Effector memory CD8-positive, alpha-beta T cell (primary cell): ENCODE measurements around the gene PDE10A.

Experiments
- ATAC-seq: fragments of 150-1000 bp; cut with Tn5 transposase; replicated peaks from 2 replicates; pipeline ENCODE4 v1.10.0; 2021; ENCODE audit warnings: mild to moderate bottlenecking, moderate library complexity
- DNase-seq, 3 experiments: peaks; one replicate each; pipeline ENCODE4 v3.0.0; 2021
- H3K27ac Mint-ChIP-seq, 2 donors: one replicate each; pipeline ENCODE4 v1.8.0; 2022; ENCODE audit warnings: mild to moderate bottlenecking in 2 of 2, mixed read lengths in 2 of 2, moderate library complexity in 2 of 2
- H3K27me3 Mint-ChIP-seq, 2 donors: one replicate each; pipeline ENCODE4 v1.8.0; 2022; ENCODE audit warnings: mixed read lengths in 2 of 2
- H3K36me3 Mint-ChIP-seq: one replicate; pipeline ENCODE4 v1.8.0; 2022; ENCODE audit warnings: mild to moderate bottlenecking, moderate library complexity, mixed read lengths; ENCODE audit not compliant: insufficient read depth
- H3K4me1 Mint-ChIP-seq, 2 donors: one replicate each; pipeline ENCODE4 v1.8.0; 2022; ENCODE audit warnings: low read depth in 2 of 2, mixed read lengths in 2 of 2
- H3K4me3 Mint-ChIP-seq, 2 donors: one replicate each; pipeline ENCODE4 v1.8.0; 2022; ENCODE audit warnings: mild to moderate bottlenecking in 2 of 2, mixed read lengths in 2 of 2, moderate library complexity in 2 of 2
- H3K9me3 Mint-ChIP-seq, 2 donors: one replicate each; pipeline ENCODE4 v1.8.0; 2022; ENCODE audit warnings: mixed read lengths in 2 of 2

PDE10A gene

DNA sequence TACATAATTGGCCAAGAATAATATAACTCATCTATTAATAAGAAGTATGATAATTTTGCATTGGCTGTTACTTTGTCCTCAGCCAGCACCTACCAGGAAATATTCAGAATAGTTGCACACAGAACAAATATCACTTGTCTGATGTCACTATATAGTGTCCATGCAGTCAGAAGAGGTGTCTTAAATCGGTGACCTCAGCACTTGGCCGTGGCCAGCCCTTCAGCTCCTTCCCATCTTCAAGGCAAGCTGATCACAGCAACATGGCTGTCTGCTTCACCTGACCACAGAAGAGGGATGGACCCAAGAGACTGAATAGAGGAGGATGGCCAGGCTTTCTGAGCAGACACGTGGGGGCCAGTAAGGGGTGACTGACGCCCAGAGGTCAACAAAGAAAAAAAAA lies 22.2 kb downstream of the PDE10A start:
- H3K36me3 Mint-ChIP-seq, result no peaks in the 10 kb centered on the region
- no peak overlapping the region for H3K4me3 Mint-ChIP-seq
- H3K27ac Mint-ChIP-seq, result no peak overlapping the region
- DNase-seq (no peak), ATAC-seq (no peak)
- H3K27me3 Mint-ChIP-seq, result peaks cover 0 to 7% of the 10 kb centered on the region in 2 donors
- peaks cover 0 to 2% of the 10 kb centered on the region in 2 donors for H3K9me3 Mint-ChIP-seq
- no peaks in the 10 kb centered on the region for H3K4me1 Mint-ChIP-seq

DNA sequence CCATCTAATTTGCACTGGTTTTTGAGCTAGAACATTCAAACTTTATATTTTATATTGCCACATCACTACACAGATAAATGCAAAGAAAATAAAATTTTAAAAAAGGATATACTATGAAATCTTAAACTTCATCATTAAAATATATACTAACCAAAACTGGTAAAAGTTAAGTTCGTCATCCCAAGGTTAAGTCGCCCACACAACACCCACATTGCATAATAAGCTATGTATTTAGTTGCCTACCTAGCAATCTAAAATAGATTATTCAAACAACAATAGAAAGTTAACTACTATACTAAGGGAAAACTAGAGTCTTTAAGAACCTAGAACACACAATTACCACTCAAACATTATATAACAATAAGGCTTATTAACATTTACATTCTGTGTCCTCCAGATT lies 24.5 kb downstream of the PDE10A start:
- Mint-ChIP-seq H3K4me1 (no peaks in the 10 kb centered on the region), H3K36me3 (no peaks in the 10 kb centered on the region), H3K27me3 (peaks cover 0 to 11% of the 10 kb centered on the region in 2 donors), H3K9me3 (peaks cover 0 to 2% of the 10 kb centered on the region in 2 donors), H3K4me3 (no peak overlapping the region), H3K27ac (no peak overlapping the region)
- DNase-seq (no peak), ATAC-seq (no peak)

DNA sequence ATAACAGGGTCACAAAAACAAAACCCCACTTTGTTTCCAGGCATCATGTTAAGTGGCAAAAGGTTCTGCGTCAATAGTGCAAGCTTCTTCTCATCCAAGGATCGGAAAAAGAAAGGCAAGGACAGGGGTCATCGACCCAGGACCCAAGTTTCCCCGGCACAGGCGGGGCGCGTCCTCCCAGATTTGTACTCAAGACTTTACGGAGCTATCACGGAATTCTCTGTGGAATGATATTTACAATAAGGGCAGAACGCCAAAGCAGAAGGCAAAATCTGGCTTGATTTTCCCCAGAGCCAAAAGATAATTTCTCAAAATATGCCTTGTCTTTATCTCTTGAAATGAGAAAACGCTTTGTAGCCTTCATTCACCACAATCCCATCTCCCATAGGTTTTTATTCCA lies 25.5 kb downstream of the PDE10A start:
- no peak for DNase-seq
- H3K9me3 Mint-ChIP-seq, result peaks cover 0 to 2% of the 10 kb centered on the region in 2 donors

DNA sequence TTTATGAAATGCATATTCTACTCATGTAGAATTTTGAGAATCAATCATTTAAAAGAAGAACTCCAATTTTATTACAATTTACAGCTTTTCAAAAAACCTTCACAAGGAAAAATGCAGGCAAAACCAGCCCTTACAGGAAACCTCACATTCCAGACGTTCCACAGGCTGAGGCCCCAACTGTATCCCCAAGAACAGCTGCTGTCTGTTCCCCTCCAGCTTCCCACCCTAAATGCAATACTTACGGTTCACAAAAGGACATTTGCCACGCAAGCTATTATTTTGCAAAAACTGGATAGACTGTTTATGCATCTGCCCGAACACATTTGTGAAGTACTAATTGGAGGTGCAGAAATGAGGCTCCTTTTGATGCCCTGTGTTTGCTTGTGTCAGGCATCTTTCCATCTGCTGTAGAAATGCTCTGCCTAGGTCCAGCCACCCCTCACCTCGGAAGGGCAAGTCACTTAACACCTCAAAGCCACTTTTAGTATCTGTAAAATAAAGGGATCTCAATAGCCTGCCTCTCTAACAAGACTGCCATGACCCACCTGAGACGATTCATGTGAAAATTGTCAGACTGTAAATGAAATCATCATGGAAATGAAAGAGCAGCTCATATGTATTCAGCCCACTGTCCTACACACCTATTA lies 26.5 kb downstream of the PDE10A start:
- Mint-ChIP-seq H3K4me1 (no peaks in the 10 kb centered on the region), H3K4me3 (no peak overlapping the region), H3K9me3 (no peaks in the 10 kb centered on the region), H3K27me3 (peaks cover 9 to 18% of the 10 kb centered on the region in 2 donors), H3K27ac (no peak overlapping the region), H3K36me3 (no peaks in the 10 kb centered on the region)
- no peak for DNase-seq
- ATAC-seq, result no peak

More for the DNA sequence above, 25.5 kb downstream of the PDE10A start:
- peaks cover 8 to 18% of the 10 kb centered on the region in 2 donors for H3K27me3 Mint-ChIP-seq
- H3K27ac Mint-ChIP-seq, result no peak overlapping the region
- ATAC-seq, result no peak
- no peak overlapping the region for H3K4me3 Mint-ChIP-seq
- no peaks in the 10 kb centered on the region for H3K36me3 Mint-ChIP-seq
- H3K4me1 Mint-ChIP-seq, result no peaks in the 10 kb centered on the region

DNA sequence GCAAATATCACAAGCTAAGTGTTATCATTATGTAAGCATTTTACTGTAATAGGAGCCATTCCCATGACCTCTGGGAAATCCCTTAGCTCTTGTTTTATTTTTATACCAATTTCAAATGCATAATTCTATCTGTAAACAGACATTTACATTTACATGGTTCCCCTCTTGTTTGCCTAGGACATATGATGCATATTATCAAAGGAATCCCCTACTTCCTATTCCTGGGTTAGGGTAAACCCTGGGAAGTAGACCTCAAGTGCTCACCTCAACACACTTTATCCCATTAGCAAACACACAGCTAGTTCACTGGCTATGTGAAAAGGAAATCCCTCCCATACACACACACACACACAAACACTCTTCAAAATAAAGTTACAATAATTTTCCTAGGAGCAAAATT lies 27.1 kb downstream of the PDE10A start:
- no peak overlapping the region for H3K27ac Mint-ChIP-seq
- no peaks in the 10 kb centered on the region for H3K4me1 Mint-ChIP-seq
- H3K27me3 Mint-ChIP-seq, result peaks cover 9 to 18% of the 10 kb centered on the region in 2 donors
- ATAC-seq (no peak), DNase-seq (no peak)
- no peaks in the 10 kb centered on the region for H3K9me3 Mint-ChIP-seq
- no peak overlapping the region for H3K4me3 Mint-ChIP-seq
- H3K36me3 Mint-ChIP-seq, result no peaks in the 10 kb centered on the region

GRCh38 chr6:165634101-165634880 lies 28.8 kb downstream of the PDE10A start:
- Mint-ChIP-seq H3K4me1 (no peaks in the 10 kb centered on the region), H3K36me3 (no peaks in the 10 kb centered on the region), H3K27me3 (peaks cover 9 to 18% of the 10 kb centered on the region in 2 donors), H3K4me3 (no peak overlapping the region), H3K27ac (no peak overlapping the region), H3K9me3 (peaks cover 0 to 2% of the 10 kb centered on the region in 2 donors)
- DNase-seq, result no peak
- no peak for ATAC-seq

DNA sequence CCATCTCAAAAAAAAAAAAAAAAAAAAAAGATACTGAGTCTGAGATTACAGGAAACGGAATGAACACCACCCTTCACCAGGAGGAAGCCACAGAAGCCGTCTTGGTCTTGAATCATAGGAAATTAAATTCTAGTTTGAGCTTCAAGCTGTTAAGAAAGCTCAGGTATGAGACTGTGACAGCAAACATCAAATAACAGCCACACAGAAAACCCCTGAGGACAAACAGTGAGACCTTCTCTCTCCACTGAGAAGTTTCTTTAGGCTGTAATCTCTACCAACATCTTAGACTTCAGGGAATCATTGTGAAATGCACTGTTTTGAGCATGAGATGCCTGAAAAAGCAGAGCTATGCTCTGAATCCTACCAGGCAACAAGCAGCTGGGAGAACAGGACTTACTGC lies 30.8 kb downstream of the PDE10A start:
- peaks cover 0 to 2% of the 10 kb centered on the region in 2 donors for H3K9me3 Mint-ChIP-seq
- DNase-seq, result no peak
- H3K27ac Mint-ChIP-seq, result no peak overlapping the region
- H3K27me3 Mint-ChIP-seq, result peaks cover 9 to 12% of the 10 kb centered on the region in 2 donors
- peaks cover 2% of the 10 kb centered on the region for H3K36me3 Mint-ChIP-seq
- ATAC-seq, result no peak
- H3K4me1 Mint-ChIP-seq, result no peaks in the 10 kb centered on the region
- H3K4me3 Mint-ChIP-seq, result no peak overlapping the region

- no peak for DNase-seq
- Mint-ChIP-seq H3K9me3 (peaks cover 0 to 2% of the 10 kb centered on the region in 2 donors), H3K4me1 (no peaks in the 10 kb centered on the region), H3K4me3 (no peak overlapping the region), H3K36me3 (peaks cover 2% of the 10 kb centered on the region), H3K27ac (no peak overlapping the region), H3K27me3 (peaks cover 9 to 12% of the 10 kb centered on the region in 2 donors)
- no peak for ATAC-seq
These were observed 32.5 kb downstream of the PDE10A start for GRCh38 chr6:165630544-165630953.

DNA sequence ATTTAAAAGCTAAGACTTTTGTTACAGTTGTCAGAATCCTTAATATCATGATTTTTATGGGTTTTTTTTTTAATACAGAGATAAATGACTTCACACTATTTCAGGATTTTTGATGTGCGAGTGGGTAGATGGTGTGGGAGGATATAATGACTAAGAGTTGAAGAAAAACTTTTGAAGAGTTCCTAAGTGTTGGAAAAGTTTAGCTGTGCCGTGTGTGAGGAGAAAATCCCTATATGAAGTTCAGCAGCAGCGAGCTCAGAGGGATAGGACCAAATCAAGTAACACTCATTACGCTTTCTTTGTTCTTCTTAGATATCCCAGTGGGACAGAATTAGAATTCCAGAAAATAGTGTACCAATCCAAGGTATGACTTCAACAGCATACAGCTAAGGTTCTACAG lies 34.1 kb downstream of the PDE10A start:
- Mint-ChIP-seq H3K27ac (no peak overlapping the region), H3K27me3 (peaks cover 9 to 11% of the 10 kb centered on the region in 2 donors), H3K4me3 (no peak overlapping the region), H3K4me1 (no peaks in the 10 kb centered on the region), H3K9me3 (peaks cover 8 to 12% of the 10 kb centered on the region in 2 donors), H3K36me3 (peaks cover 2% of the 10 kb centered on the region)
- ATAC-seq, result no peak
- no peak for DNase-seq

- peaks cover 11 to 15% of the 10 kb centered on the region in 2 donors for H3K9me3 Mint-ChIP-seq
- DNase-seq, result no peak
- H3K4me3 Mint-ChIP-seq, result no peak overlapping the region
- H3K4me1 Mint-ChIP-seq, result no peaks in the 10 kb centered on the region
- ATAC-seq, result no peak
- no peak overlapping the region for H3K27ac Mint-ChIP-seq
- H3K27me3 Mint-ChIP-seq, result peaks cover 0 to 8% of the 10 kb centered on the region in 2 donors
- peaks cover 2% of the 10 kb centered on the region for H3K36me3 Mint-ChIP-seq
These were observed 35.7 kb downstream of the PDE10A start for GRCh38 chr6:165627366-165627765.

DNA sequence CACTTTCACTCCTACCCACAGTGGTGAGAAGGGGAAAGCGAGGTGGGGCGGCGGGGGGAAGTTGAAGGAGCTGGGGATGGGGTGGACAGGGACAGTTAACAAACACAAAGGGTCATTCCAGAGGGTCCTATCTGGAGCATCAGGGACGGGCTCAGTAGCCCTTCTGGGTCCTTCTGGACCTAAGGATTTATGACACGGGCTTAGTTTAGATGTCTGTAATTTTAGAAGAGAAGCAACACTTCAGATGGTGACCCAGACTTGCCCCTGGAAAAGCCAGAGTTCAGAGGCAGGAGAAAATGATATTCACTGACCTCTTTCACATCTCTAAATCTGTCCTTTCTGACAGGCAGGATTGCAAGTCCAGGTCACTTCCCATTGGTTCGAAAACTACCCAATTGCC lies 36.3 kb downstream of the PDE10A start:
- no peak for DNase-seq
- Mint-ChIP-seq H3K27ac (no peak overlapping the region), H3K9me3 (peaks cover 11 to 15% of the 10 kb centered on the region in 2 donors), H3K36me3 (peaks cover 2% of the 10 kb centered on the region), H3K27me3 (peaks cover 0 to 8% of the 10 kb centered on the region in 2 donors), H3K4me1 (no peaks in the 10 kb centered on the region), H3K4me3 (no peak overlapping the region)
- no peak for ATAC-seq

GRCh38 chr6:165624871-165625639 lies 38.0 kb downstream of the PDE10A start:
- H3K4me1 Mint-ChIP-seq, result no peaks in the 10 kb centered on the region
- ATAC-seq (no peak), DNase-seq (no peak)
- peaks cover 0 to 8% of the 10 kb centered on the region in 2 donors for H3K27me3 Mint-ChIP-seq
- peaks cover 2% of the 10 kb centered on the region for H3K36me3 Mint-ChIP-seq
- H3K9me3 Mint-ChIP-seq, result peaks cover 9 to 15% of the 10 kb centered on the region in 2 donors
- H3K27ac Mint-ChIP-seq, result no peak overlapping the region
- no peak overlapping the region for H3K4me3 Mint-ChIP-seq

DNA sequence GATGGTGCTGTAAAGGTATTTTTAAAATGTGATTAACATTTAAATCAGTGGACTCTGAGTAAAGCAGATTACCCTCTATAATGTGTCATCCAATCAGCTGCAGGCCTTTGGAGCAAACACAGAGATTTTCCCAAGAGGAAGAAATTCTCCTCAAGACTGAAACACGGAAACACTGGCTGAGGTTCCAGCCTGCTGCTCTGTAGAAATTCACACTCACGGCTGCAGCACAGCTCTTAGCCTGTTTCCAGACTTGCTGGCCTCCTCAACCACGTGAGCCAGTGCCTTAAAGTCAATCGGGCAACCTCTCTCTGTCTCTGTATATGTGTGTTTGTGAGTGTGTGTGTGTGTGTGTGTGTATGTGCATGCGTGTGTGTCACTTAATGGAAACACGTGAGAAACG lies 41.1 kb downstream of the PDE10A start:
- Mint-ChIP-seq H3K9me3 (peaks cover 9 to 15% of the 10 kb centered on the region in 2 donors), H3K4me3 (no peak overlapping the region), H3K36me3 (no peaks in the 10 kb centered on the region), H3K27me3 (peaks cover 0 to 8% of the 10 kb centered on the region in 2 donors), H3K27ac (no peak overlapping the region), H3K4me1 (no peaks in the 10 kb centered on the region)
- DNase-seq (no peak), ATAC-seq (no peak)
